Osteoblast (primary cell): Measurements from ENCODE around the gene SULT2B1. TPM values are rescaled to one million over a fixed set of nuclear protein-coding genes. Genes with fewer than 3 reads are reported as not detected.
A peak's percentile ranks its signal among the peaks of the same experiment; 100 is the strongest.

ENCODE experiments used
- DNase-seq: peaks from one replicate; pipeline ENCODE4 v3.0.0; 2011; ENCODE audit warnings: low spot score, mixed read lengths; ENCODE audit not compliant: insufficient read length; ENCODE audit errors: missing footprints
- H2AFZ ChIP-seq: 2 replicates; pipeline ENCODE4 v1.6.0; 2011; ENCODE audit warnings: mild to moderate bottlenecking, low read length
- H3K27ac ChIP-seq: 2 replicates; pipeline ENCODE4 v1.5.1; 2011; ENCODE audit warnings: mild to moderate bottlenecking, low read depth, low read length, moderate library complexity
- H3K27me3 ChIP-seq: 2 replicates; pipeline ENCODE4 v1.6.0; 2012; ENCODE audit warnings: mild to moderate bottlenecking, control low read depth, inconsistent platforms, low read length, moderate library complexity; ENCODE audit not compliant: insufficient read depth
- H3K36me3 ChIP-seq: 2 replicates; pipeline ENCODE4 v1.5.1; 2011; ENCODE audit warnings: mild to moderate bottlenecking, low read length, control low read depth, moderate library complexity; ENCODE audit not compliant: insufficient read depth
- H3K4me1 ChIP-seq: 2 replicates; pipeline ENCODE4 v1.5.1; 2011; ENCODE audit warnings: mild to moderate bottlenecking, low read length, control low read depth, moderate library complexity; ENCODE audit not compliant: insufficient read depth
- H3K4me2 ChIP-seq: 2 replicates; pipeline ENCODE4 v1.6.0; 2011; ENCODE audit warnings: mild to moderate bottlenecking, low read length; ENCODE audit not compliant: insufficient read depth
- H3K4me3 ChIP-seq: fragments of 200-600 bp; sonication (generic); 3 replicates; pipeline ENCODE4 v1.5.1; 2012; ENCODE audit warnings: mild to moderate bottlenecking, low read length, inconsistent platforms; ENCODE audit not compliant: insufficient read depth
- H3K79me2 ChIP-seq: 2 replicates; pipeline ENCODE4 v1.6.0; 2012; ENCODE audit warnings: mild to moderate bottlenecking, low read length, control low read depth, inconsistent platforms; ENCODE audit not compliant: insufficient read depth
- H3K9me3 ChIP-seq: 2 replicates; pipeline ENCODE4 v1.5.1; 2011; ENCODE audit warnings: low read depth, low read length, control low read depth
- H4K20me1 ChIP-seq: 2 replicates; pipeline ENCODE4 v1.6.0; 2012; ENCODE audit warnings: mild to moderate bottlenecking, low read length, control low read depth; ENCODE audit not compliant: insufficient read depth
- total RNA-seq: library from RNA; depleted of rRNA; stranded (reverse); fragments of >200 nt; gene quantifications from 2 replicates; pipeline ENCODE4 v1.2.3, GENCODE V29; 2012
- TF ChIP-seq, protein P1 (sequence below): IDR thresholded peaks from 2 replicates; pipeline ENCODE4 v1.5.1; 2011; ENCODE audit warnings: mild to moderate bottlenecking, low read depth, low read length, moderate library complexity; ENCODE audit errors: extremely low read depth

Gene SULT2B1
- total RNA-seq, 1 donor: under 0.01 TPM

DNA sequence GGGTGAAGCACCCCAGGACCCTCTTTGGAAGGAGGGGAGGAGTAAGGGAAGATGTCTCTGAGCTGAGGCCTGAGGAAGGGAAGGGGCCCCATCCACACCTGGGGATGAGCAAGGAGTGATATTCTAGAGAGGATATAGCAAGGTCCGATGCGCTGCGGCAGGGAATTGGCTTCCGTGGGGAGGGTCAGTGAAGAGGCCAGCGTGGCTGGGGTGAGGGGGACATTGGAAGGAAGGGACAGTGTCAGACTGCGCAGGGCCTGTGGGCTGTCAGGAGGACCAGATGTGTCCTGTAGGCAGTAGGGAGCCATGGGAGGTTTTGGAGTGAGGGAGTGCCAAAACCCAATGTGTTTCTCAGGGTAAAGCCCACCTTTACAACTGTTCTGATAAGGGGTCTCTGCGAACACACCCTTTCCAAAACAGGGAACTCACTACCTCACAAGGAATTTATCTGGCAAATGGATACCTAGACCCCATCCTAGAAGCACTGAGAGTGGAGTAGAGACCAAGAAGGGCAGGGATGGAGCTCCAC lies 44.0 kb upstream of the SULT2B1 start:
- H3K4me1 ChIP-seq: no peaks in the 10 kb centered on the region
- no peaks in the 10 kb centered on the region for H3K9me3 ChIP-seq
- H2AFZ ChIP-seq: no peak overlapping the region
- H3K4me2 ChIP-seq: no peak overlapping the region
- H3K4me3 ChIP-seq: no peak overlapping the region
- H4K20me1 ChIP-seq: peaks cover 3% of the 10 kb centered on the region
- H3K79me2 ChIP-seq: no peaks in the 10 kb centered on the region
- DNase-seq: peak; percentile 29
- H3K36me3 ChIP-seq: no peaks in the 10 kb centered on the region
- H3K27ac ChIP-seq: no peak overlapping the region
- peaks cover 27% of the 10 kb centered on the region for H3K27me3 ChIP-seq
- TF ChIP-seq, protein P1, sequence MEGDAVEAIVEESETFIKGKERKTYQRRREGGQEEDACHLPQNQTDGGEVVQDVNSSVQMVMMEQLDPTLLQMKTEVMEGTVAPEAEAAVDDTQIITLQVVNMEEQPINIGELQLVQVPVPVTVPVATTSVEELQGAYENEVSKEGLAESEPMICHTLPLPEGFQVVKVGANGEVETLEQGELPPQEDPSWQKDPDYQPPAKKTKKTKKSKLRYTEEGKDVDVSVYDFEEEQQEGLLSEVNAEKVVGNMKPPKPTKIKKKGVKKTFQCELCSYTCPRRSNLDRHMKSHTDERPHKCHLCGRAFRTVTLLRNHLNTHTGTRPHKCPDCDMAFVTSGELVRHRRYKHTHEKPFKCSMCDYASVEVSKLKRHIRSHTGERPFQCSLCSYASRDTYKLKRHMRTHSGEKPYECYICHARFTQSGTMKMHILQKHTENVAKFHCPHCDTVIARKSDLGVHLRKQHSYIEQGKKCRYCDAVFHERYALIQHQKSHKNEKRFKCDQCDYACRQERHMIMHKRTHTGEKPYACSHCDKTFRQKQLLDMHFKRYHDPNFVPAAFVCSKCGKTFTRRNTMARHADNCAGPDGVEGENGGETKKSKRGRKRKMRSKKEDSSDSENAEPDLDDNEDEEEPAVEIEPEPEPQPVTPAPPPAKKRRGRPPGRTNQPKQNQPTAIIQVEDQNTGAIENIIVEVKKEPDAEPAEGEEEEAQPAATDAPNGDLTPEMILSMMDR: no peak

GRCh38 chr19:48508729-48509411 lies 43.1 kb upstream of the SULT2B1 start:
- no peaks in the 10 kb centered on the region for H3K4me1 ChIP-seq
- no peak overlapping the region for H3K4me2 ChIP-seq
- H3K27me3 ChIP-seq: peaks cover 34% of the 10 kb centered on the region
- H3K9me3 ChIP-seq: no peaks in the 10 kb centered on the region
- H3K36me3 ChIP-seq: no peaks in the 10 kb centered on the region
- no peak overlapping the region for H2AFZ ChIP-seq
- no peak overlapping the region for H3K4me3 ChIP-seq
- H4K20me1 ChIP-seq: peaks cover 3% of the 10 kb centered on the region
- peak; percentile 63 for DNase-seq
- no peak overlapping the region for H3K27ac ChIP-seq
- H3K79me2 ChIP-seq: no peaks in the 10 kb centered on the region
- TF ChIP-seq, protein P1: no peak

GRCh38 chr19:48509467-48510194 lies 42.3 kb upstream of the SULT2B1 start:
- Histone ChIP-seq H3K27me3 (peaks cover 34% of the 10 kb centered on the region), H3K27ac (no peak overlapping the region), H3K4me2 (no peak overlapping the region), H2AFZ (no peak overlapping the region), H3K9me3 (no peaks in the 10 kb centered on the region), H4K20me1 (peaks cover 3% of the 10 kb centered on the region), H3K4me3 (no peak overlapping the region), H3K4me1 (no peaks in the 10 kb centered on the region), H3K79me2 (no peaks in the 10 kb centered on the region), H3K36me3 (no peaks in the 10 kb centered on the region)
- peak; percentile 79 for DNase-seq
- TF ChIP-seq, protein P1: no peak
